Activated CD4-positive, alpha-beta T cell treated with anti-CD3 and anti-CD28 coated beads, Interleukin-2, Interleukin-4, amounts not matched to agents 100 ng/mL and 50 ng/mL, durations not matched to agents 16 hours and 8 hours (primary cell): ENCODE measurements around the gene DOK5.
"Not testable (repeated sequence)": the region's sequence is repeated elsewhere in the genome, so short reads cannot be mapped to it uniquely, and the experiment has no call there.

Experiments used
- DNase-seq: peaks from one replicate; pipeline ENCODE4 v3.0.0-alpha.2; 2020; ENCODE audit warnings: low spot score

DOK5 gene

GRCh38 chr20:54475334-54476168 lies at the start of gene DOK5:
TSS of gene DOK5 (plus strand) at chr20:54475593. CDS start at chr20:54475947, 354 bp downstream.
- no peak for DNase-seq

- DNase-seq, result no peak
Observed at GRCh38 chr20:54429364-54429763, 46.0 kb upstream of the DOK5 start.

GRCh38 chr20:54431156-54431944 lies 44.0 kb upstream of the DOK5 start:
- no peak for DNase-seq

DNA sequence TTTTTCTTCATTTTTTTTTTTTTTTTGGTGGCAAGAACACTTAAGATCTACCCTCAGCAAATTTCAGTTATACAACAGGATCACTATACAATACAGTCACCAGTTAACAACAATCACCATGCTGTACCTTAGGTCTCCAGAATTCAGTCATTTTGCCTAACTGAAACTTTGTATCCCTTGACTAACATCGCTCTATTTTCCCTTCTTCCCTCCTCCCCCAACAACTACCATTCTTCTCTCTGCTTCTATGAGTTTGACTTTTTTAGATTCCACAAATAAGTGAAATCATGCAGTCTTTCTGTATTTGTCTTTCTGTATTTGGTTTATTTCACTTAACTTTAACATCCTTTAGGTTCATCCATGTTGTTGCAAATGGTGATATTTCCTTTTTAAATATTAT lies 42.4 kb upstream of the DOK5 start:
- no peak for DNase-seq

DNA sequence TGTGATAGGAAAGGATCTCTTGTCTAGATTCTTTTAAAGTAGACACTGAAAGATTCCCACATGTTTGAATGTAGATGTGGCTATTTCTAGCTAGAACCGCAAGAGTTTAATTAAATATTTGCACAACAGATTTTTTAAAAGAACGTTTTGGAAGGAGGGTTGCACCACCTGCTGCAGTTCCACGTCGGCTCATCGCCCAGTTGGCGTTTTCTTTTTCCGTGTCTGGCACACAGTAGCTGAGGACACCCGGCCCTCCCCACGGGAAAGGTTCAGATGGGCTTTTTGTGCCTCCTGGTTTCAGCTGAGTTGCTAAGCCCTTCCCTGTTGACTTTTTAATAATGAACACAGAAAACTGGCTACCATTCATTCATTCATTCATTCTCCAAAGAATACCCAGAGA lies 41.8 kb upstream of the DOK5 start:
- no peak for DNase-seq

DNA sequence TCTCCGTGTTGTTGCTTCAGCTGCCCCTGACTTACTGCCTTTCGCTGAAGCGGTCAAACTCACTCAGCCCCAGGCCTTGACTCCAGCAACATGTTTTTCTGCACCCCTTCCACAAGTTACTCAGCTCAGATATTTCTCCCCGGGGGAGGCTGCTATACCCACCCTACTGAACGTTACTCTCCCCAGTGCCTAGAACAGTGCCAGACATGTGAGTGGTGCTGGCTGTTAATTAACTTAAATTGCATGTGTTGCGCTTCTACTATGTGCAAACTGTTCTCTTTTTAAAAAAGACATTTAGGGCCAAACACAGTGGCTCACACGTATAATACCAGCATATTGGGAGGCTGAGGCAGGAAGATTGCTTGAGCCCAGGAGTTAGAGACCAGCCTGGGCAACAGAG lies 41.2 kb upstream of the DOK5 start:
- no peak for DNase-seq

GRCh38 chr20:54435015-54435414 lies 40.4 kb upstream of the DOK5 start:
- DNase-seq, result no peak

GRCh38 chr20:54436410-54436809 lies 39.0 kb upstream of the DOK5 start:
- not testable (repeated sequence) for DNase-seq

DNA sequence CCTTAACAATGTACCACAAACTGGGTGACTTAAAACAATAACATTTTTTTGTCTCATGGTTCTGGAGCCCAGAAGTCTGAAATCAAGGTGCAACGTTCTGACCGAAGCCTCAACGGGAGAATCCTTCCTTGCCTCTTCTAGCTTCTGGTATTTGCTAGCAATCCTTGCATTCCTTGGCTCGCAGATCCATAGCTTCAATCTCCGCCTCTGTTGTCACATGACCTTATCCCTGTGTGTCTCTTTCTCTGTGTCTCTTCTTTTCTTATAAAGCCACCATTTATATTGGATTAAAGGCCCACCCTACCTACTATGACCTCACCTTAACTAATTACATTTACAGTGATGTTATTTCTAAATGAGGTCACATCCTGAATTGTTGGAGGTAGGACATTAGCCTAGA lies 37.2 kb upstream of the DOK5 start:
- no peak for DNase-seq

DNA sequence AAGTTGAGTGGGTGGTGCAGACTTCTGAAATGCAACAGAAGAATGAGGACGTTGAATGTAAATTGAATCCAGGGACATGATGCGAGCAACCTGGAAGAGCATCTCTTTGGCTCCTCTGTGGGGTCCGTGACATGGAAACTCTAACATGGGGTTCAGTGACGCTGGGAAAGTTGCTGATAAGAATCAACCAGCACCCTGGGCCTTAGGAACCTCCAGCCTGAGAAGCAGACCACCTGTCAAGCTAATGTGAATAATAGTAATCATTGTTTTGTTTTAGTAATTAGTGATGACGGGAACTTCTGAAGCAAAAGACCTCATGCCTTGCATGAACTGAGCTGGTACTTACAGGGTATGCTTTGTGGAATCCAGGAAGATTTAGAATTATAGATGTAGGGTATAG lies 25.2 kb upstream of the DOK5 start:
- DNase-seq, result no peak

DNA sequence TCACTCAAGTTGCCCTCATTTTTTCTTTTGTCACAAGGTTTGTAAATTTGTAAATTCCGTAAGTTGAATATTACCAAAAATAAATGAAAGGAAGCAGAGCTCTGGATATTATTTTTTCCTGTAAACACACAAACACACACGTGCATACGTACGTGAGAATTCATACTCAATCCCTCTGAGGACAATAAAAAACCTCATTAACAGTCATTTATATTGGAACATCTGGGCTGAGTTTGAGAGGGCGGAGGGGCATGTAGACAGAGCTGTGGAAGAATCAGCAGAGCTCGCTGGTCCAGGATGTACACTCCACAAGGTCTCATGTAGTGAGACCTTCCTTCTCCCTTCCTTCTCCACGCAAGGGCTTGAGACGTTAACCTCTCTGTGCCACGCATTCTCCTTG lies 24.2 kb upstream of the DOK5 start:
- no peak for DNase-seq

DNA sequence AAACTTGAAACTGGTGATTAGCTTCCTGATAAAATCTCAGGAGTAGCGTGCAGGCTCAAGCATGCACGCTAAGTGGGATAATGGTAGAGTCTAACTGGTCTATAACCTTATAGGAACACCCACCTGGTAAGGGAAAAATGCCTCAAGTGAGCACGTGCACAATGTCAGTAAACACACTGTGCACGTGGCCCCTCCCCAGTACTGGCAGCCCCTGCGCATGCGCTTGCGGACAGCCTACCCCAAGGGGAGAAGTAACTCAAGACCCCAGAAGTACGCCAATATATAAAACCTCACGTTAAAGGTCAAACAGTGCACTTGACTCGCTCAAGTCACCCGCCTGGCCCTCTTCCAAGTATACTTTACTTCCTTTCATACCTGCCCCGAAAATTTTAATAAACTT lies 23.1 kb upstream of the DOK5 start:
- no peak for DNase-seq

- DNase-seq, result no peak
Observed at GRCh38 chr20:54454982-54455381, 20.4 kb upstream of the DOK5 start.

DNA sequence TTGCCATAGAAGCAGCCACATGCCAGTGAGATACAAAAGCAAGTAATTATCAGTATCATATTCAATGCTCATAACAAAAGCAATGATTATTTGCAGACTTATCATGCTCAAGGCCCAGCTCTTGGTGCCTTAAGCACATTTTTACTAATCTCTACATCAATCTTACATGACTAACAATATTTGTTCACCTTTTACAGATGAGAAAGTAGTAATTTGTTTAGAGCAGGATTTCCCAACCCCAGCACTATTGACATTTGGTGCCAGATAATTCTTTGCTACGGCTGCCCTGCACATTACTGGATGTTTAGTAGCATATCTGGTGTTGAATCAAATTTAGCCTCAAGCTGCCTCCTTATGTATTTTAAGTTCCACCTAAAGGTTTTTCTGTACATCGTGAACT lies 19.0 kb upstream of the DOK5 start:
- no peak for DNase-seq

DNA sequence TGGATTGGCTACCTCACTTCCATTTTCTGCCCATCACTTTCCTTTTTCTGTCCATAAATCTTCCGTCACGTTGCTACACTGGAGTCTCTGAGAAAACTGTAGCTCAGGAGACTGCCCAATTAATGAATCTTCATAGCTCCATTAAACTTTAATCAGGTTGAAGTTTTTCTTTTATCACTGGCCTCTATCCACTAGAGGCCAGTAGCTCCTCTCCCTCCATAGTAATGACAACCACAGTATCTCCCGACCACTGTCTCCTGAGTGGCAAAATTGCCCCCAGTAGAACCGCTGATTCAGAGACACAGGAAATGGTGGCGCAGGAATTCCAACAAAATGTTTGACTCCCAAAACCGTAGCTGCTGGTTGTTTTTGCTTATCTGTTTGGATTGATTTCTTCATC lies 18.4 kb upstream of the DOK5 start:
- no peak for DNase-seq

DNA sequence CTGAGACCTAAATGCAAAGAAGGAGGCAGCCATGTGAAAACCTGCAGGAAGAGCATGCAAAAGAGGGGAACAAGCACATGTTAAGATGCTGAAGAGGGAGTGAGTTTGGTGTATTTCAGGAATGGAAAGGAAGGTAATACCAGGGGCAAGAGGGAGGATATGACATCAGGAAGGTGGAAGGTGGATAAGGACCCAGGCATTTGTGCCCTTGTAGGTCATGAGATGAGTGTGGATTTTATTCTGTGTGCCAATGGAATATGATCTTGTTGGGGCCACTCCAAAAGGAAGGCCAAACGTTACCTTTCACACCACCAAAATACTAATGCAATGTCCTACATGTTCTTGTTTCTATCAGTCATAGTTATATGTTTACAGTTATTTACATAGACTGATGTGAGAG lies 17.2 kb upstream of the DOK5 start:
- DNase-seq, result no peak

DNA sequence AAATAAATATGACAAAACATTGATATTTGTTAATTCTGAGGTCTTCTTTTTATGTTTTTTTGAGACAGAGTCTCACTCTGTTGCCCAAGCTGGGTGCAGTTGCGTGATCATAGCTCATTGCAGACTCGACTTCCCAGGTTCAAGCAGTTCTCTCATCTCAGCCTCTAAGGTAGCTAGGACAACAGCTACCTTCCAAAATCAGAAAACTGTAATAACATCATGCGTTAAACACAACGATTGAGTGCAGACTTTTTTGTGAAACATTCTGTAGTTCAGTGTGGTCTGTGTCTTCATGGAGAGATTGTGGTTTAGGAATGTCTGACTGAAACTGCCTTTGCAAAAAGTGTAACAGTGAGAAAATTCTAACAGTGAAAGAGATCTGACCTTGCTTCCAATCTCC lies 16.1 kb upstream of the DOK5 start:
- no peak for DNase-seq

DNA sequence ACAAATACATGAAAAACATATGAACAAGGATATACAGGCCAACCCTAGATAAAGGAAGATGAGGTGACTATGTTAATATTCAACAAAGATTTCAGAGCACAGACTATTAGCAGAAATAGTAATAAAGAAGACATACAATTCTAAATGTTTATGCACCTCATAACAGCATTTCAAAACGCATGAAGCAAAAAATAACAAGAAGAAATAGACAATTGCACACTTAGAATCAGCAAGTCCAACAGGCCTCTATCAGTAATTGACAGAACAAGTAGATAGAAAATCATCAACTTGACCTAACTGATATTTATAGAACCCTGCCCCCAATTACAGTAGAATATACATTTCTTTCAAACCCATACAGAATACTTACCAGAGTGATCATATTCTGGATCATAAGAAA lies 11.4 kb upstream of the DOK5 start:
- no peak for DNase-seq

DNA sequence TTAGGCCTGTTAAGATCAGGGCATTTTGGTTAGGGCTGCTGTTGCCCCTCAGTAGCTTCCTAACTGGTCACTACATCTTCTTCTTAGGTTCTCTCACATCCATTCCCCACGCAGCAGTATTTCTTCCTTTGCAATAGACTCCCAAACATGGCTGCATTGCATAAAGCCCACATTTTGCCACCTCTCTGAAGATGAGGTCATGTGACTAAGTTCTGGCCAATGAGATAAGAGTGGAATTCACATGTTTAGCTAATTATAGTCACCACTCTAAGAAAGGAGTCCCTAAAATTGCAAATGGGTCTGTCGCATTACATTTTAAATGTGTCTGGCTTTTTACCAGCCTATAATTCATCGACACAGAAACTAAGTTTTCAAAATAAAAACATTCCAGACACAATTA lies 9.3 kb upstream of the DOK5 start:
- DNase-seq, result no peak

DNA sequence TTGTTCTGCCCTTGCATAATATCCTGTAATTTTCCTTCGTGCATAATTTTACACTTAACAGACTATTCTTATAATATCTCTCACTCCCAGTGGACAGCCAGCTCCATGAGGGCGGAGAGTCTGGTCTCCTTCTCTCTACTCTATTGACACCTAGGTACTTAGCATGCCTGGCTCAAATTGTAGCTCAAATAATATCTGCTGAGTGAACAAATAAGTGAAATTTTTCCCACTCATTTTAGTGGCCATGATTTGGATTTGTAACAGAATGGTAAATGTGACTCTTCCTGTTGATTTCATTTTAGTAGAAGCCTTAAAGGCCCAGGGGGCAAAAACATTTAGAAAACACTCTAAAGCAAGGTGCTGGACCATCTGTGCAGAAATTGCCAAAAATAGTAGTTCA lies 7.8 kb upstream of the DOK5 start:
- DNase-seq, result no peak

DNA sequence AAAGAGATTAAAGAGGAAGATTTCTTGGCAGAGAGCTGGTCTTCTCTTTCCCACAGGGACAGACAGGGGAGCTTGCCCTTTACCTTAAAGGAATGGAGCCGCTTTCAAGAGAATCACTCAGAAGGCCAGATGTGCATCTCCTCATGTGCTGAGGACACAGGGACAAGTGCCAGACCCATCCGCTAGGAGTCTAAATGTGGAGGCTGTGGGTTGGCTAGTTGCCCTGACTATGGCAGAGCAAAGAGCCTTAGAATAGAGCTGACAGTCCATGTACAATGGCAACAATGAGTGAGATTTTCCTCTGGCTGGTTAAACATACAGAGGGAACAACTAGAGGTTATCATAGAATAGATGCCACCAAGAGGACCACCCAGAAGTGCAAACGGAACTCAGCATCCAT lies 7.3 kb upstream of the DOK5 start:
- no peak for DNase-seq

GRCh38 chr20:54469293-54469692 lies 6.1 kb upstream of the DOK5 start:
- no peak for DNase-seq

DNA sequence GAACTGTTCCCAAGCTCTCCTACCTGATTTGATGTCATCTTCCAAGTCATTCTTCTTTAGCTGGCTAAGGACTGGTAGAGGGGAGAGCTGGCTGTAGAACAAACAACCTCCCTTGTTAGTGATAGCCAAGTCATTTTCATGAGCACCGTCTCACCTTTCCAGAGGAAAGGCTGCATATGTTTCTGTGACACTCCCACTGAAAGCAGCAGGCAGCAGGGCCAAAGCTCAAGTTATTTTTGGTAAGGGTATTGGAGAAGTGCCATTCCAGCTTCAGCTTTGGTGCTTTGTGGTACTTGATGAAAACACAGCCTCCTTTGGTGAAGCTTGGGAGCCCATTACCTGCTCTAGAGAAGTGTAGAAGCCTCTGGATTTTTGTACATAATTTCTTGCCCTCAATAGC lies 5.4 kb upstream of the DOK5 start:
- DNase-seq, result no peak

GRCh38 chr20:54470697-54471096 lies 4.7 kb upstream of the DOK5 start:
- DNase-seq, result no peak
